Stimulated activated CD4-positive, alpha-beta T cell treated with anti-CD3 and anti-CD28 coated beads, TNF-alpha, amount 100 ng/mL, for 48 hours (primary cell): ENCODE data around the gene LIMD2.
"Not testable (repeated sequence)": the region's sequence is repeated elsewhere in the genome, so short reads cannot be mapped to it uniquely, and the experiment has no call there.

ENCODE experiments used
- DNase-seq, 3 donors: peaks; one replicate each; pipeline ENCODE4 v3.0.0-alpha.2; 2020; ENCODE audit warnings: low read depth in 3 of 3

Gene LIMD2

DNA sequence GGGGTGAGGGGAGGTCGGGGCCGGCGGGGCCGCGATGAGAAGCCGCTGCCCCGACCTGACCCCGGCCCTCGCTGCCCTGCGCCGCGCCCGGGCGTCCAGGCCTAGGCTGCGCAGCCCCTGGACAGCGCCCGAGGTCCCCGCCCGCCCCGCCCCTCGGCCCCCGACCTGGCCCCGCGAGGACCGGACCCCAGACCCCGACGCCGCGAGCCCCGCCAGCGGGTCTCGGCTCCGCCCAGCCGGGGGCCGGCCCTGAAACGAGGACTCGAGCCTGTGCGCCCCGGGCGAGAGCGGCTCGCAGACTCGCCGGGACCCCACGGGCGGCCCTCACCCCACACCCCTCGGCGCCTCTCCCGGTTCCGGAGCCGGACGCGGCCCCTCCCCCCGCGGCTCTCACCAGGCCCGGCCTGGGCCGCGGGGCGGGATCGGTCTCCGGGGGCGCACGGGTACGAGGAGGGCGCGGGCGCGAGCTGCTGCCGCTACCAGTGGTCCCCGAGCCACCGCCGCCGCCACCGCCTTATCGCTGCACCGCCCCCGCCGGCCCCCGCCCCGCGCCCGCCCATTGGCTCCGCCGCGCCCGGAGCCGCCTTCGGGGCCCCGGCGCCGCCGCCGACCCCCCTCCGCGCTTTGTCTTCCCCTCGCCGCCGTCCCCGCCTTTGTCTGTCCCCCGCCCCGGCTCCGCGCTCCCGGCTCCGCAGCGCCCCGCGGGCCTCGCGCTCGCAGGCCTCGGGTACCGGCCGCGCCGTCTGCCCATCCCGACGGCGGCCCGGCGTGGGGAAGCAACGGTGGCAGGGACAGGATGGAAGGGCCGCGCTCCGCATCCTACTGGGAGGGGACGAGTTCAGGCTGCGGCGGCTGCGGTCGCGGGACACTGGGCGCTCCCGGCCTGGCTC is at the start of gene LIMD2:
TSS of gene LIMD2 (minus strand) at position 488 of the 890 bp plus-strand sequence. CDS start 827 bp downstream, outside the sequence.
- peak; percentile 50 to 74 (median 60) for DNase-seq

DNA sequence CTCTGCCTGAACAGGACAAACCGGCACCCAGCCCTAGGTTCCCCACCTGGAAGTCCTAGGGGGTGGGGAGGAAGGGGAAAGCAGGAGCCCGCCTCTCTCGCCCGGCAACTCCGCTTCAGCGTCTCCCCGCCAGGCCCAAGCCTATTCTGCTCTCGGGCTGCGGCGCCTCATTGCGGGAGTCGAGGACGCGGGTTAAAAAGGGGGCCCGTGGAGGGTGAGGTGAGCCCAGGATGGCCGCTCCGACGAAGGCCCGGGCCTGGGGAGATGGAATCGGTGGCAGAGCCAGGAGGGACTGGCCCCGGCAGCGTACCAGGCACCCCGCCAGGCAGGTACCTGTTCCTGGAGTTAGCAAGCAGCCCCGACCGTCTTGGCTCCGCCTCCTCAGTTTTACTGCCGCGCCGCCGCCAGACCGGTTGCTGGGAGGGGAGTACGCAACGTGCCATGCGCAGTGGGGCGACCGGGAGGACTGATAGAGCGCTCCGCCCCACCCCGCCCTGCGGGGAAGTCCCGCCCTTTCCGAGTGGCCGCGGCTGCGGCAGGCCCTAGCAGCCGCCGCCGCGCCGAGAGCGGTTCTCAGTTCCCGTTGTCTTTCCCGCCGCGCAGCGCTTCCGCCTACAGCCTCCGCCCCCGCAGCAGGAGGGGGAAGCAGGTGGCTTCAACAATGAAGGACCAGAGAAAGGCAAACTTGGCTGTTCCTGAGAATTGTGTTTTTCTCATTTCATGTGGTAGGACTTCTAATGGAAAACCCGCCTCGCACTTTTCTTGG is 41.7 kb upstream of the LIMD2 start, which contains the start of gene STRADA:
TSS of gene STRADA (minus strand) at position 392 of the 766 bp plus-strand sequence. CDS start 13,430 bp downstream, outside the sequence.
- DNase-seq: peak; percentile 96 to 99 (median 98)

DNA sequence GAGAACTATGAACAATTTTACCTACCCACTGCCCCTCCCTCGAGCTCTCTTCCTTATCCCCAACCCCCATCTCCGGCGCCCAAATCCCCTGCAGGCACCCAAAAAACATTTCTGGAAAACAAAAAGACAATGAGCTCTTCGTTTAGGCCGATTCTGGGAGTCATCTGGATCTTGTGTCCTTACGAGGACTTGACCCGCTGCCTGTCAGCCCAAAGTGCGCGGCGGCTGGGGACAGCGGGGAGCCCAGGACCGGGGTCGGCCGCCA is 41.1 kb upstream of the LIMD2 start:
- no peak for DNase-seq

DNA sequence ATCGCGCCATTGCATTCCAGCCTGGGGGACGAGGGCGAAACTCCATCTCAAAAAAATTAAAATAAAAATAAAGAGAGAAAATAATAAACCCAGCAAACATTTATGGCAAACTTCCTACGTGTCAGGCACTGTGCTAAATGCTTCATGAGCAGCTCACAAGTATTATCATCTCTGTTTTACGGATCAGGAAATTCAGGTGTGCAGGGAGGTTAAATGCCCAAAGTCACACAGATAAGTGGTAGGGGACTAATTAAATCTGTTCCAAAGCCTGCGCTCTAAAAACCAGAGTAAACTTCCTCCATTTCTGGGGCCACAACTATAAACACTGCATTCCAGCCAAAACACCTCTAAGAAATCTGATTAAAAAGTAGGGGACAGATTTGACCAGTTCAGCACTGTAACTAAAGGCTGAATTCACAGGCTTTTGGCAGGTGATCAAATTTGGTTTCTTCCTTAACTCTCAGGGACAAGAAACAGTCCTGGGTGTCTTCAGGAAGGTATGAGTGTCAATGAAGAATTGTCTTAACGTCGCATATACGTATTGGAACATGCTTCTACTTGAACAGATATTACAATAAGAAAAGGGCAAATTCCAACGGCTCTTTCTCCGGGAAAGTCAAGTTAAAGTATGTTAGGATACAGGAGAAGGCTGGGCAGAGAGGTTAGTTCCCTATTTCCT is 40.7 kb upstream of the LIMD2 start:
- no peak for DNase-seq

DNA sequence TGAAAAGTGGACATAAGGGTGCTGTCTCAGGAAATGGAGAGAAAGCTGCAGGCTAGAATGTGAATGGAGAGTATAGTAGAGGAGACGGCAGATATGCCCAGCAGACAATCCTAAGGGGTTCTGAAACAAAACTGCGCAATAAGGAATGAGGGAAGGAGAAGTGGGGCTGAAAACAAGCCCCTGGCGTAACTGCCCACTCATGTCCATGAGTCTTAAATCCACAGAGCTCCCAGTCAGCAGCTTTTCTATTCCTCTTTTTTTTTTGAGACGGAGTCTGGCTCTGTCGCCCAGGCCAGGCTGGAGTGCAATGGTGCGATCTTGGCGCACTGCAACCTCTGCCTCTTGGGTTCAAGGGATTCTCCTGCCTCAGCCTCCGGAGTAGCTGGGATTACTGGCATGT is 35.8 kb upstream of the LIMD2 start:
- DNase-seq: no peak

DNA sequence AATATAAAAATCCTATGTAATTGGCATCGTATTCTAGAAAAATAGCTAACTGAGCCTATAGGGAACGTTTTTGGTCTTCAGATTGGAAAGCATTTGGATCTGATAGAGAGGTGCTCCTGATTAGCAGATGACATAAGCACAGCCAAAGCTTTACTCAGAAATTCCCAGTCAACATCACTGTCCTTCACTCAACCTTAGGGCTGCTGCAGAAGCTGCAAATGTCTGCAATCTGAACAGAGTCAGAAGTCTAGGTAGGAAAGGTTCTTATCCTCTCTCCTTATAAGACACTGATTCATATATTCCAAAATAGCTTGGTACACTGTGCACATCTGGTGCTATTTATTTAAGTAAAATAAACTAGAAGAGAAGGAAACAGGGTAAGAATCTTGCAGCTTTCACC is 22.5 kb upstream of the LIMD2 start:
- DNase-seq: no peak

DNA sequence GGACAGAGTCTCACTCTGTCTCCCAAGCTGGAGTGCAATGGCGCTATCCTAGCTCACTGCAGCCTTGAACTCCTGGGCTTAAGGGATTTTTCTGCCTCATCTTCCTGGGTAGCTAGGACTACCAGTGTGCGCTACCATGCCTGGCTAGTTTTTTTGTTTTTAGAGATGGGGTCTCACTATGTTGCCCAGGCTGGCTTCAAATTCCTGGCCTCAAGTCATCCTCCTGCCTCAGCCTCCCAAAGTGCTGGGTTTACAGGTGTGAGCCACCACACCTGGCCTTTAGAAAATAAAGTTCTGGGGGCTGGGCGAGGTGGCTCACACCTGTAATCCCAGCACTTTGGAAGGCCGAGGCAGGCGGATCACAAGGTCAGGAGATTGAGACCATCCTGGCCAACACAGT is 20.3 kb upstream of the LIMD2 start:
- not testable (repeated sequence) for DNase-seq

DNA sequence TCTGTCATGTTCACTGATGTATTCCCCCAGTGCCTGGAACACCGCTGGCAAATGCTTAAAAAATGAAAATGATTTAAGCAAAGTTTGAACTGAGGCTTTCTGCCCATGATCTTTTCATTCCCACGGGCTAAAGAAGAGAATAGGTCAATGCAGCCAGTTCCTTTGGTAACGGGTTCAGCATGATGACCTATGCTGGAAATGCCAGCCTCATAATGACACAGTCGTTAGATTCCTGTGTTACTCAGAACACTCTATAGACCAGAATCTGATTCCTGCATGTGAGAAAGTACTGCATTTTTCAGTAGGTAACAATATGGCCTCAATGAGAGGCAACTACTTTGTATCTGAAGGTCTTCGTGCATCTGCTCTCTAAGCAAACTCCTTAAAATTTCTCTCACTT is 19.1 kb upstream of the LIMD2 start:
- no peak for DNase-seq

DNA sequence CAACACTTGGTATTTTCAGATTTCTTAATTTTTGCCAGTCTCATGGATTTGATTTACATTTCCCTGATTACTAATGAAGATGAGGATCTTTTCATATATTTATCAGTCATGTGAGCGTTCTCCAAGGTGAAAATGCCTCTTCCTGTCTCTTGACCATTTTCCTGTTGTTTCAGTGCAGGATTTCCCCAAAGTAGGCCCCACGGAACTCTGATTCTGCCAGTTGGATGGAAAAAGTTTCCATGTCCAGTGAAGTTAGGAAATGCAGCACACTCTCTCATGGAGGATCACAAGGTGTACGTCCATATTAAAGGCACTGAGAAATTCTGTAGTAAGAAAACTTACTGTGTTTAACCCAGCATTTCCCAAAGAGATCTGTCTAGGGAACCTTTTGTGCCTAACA is 16.5 kb upstream of the LIMD2 start:
- DNase-seq: no peak

DNA sequence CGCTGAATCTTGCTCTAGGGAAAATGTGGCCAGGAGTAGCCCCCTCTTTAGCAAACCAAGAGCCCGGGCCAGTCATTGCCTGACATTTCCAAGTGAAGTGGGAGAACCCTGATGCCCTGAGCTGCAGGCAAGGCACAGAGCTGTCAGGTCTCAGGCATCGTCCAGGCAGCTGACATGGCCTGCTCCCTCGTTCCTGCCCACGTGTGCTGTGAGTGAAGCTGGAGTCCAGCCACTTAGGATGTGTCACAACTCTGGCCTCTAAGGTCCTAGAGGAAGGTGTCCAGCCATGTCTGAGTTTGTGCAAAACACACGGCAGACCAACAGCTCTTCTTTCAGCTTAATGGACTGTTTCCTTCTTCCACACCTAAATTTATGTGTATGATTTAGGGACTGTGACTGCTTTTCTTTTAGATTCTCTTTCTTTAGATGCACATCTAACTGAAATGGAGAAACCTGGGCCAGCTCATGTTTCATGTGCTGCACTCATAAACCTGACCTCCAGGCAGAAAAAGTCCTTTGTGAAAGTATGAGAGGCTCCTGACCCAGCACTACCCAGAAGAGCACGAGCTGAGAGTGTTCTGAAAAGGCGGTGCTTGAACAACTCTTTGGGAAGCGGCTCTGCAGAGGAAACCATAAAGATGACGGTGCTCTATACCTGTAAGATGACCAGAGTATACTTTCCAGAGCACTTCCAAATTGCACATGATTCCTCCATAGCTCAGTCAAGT is 14.8 kb upstream of the LIMD2 start:
- no peak for DNase-seq

DNA sequence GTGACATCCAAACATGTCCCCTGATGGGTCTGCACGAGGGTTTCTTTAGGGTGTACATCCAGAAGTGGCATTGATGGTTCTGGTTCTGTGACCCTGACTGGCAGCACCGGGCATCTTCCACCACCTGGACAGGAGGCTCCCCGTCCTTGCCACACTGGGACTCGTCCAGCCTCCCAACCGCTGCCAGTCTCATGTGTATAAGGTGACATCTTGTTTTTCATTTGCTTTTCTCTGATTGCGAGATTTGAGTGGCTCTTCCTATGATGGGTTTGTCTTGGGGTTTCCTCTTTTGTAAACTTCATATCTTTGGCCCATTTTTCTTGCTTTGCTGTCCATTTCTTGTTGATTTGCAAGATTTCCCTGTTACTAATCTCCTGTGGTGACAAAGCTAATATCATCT is 9.2 kb upstream of the LIMD2 start:
- DNase-seq: no peak

DNA sequence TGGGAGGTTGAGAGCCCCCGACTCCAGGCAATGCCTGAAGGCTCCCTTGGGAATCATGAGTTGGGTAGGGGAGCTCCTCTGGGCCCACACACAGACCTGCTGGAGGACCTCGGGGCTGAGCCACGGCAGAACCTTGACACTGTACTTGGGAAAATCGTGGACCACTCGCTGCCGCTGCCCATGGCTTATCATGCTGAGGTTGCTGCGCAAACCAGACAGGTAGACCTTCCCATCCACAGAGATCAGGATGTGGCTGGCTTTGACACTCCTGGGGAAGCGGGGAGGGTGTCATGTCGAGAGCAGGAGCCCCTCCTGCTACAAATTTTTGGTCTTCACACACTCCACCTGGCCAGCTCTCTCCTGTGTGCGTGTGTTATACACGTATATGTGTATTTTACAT is 7.2 kb upstream of the LIMD2 start:
- no peak for DNase-seq

DNA sequence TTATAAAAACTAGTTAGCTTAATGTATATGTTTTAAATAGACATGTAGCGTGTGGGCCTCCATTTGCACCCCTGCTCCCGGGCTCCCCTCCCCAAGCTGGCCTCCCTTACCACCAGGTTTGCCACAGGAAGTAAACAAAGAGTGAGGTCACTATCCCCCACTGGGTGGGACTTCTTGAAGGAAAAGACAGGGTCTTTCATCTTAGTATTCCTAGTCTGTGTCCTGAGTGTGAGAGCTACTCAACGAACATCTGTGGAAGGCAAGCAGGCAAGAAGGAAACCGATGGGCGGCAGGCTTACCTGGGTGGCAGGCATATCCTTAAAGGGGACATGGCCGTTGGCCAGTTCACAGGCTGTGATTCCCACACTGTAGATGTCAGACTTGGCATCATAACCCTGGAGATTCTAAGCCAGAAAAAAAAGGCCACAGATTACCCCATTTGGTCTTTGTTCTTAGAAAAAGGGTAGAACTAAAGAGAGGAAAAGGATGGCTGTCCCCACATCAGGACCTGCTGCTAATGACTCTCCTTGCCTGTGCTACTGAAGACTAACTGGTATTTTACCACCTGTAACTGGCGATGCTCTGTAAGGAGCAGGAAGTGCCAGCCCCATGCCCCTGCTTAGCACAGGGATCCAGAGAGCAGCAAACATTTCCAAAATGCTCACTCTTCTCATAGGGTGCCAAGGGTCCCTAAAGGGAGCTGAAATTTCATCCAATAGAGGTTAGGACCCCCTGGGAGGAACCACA is 6.6 kb upstream of the LIMD2 start:
- no peak for DNase-seq

DNA sequence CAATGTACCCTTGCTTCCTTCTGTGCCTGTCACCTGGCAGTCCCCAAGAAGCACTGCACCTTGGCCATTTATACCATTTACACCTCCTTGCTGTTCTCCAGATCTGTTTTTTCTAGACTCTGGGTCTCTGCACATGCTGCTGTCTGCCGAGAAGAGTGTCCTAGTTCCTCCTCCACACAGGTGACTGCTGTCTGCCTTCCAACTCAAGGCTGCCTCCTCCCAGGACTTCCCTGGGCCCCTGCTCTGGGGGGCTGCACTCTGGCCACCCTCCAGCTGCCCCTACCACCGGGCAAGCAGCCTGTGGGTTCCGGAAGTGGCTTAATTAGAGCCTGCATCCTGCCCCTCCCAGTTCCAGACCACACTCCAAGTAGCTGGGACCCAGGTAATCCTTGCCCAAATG is 5.7 kb upstream of the LIMD2 start:
- no peak for DNase-seq

DNA sequence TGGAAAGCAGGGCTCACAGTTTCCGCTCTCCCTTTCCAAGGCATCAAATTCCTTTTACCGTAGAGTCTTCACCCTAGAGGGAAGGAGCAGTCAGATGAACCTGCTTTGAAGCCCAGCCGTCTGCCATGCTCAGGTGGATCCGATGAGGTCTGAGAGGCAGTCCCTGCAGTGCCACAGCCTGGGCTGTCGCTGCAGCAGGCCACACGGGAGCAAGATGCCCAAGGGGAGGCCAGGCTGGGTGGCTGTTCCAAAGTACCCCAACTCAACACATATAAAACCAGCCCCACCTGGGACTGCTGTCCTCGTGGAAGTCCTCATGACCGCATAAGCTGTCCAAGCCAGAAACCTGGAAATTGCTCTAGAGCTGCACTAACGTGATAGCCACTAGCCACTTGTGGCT is 4.9 kb upstream of the LIMD2 start:
- DNase-seq: no peak

DNA sequence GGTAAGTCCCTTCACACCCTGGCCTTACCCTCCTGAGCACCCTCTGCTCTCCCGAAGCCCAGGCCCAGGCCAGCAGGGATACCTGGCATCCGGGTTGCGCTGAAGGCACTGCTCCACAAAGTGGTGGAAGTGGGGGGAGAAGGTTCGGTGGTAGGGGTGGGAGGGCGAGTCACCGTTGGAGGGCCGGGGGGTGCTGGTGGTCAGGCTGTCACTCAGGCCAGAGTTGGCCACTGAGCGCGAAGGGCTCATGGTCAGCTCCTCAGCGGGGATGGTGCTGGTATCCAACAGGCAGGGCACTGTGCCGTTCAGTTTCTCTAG is 4.3 kb upstream of the LIMD2 start:
- DNase-seq: no peak

DNA sequence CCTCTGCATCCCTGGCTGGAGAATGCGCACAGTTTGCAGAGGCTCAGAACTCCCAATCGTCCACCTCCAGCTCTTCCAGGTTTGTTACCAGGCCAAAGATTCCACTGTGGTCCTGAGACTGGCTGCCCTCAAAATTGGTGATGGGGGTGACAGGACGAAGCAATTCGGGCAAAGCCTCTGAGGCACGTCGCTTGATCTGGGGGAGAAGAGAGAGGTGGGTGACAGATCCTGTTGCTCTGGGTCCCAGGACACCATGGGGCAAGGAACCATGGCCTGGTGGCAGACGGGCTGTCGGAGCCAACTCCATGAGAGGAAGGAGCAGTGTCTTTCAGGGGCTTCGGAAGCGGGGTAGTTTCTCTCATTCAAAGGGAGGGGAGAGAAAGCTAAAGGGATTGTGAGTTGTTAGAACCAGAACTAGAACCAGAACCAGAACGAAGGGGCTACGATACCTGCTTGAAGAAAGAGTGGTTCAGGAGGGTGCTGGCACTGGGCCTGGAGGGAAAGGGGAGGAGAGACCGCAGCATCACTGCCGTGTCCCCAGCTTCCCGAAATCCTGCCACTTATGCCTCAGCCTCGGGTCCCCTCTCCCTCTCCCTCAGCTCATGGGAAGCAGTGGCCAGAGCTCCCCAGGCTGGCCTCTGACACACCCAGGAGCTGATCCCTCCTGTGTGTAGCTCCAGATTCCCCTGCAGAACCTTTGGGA is 3.8 kb upstream of the LIMD2 start:
- no peak for DNase-seq

DNA sequence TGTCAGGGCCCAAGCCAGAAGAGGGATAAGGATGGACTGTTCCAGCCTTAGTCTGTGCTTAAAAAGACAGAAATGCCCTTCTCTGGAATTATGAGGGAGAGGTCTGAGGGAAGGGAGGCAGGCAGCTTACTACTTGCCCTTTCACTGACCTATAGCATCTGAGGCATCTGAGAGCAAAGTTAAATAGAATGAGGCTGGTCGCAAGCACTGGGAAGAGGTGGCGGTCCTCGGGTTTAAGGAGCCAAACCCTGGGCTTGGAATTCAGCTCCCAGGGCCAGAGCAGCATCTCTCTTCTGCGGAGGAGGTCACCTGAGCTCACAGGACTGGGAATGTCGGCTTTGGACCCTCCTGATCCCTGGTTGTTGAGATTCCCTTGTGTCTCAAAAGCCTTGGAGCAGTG is 3.1 kb upstream of the LIMD2 start:
- DNase-seq: no peak

DNA sequence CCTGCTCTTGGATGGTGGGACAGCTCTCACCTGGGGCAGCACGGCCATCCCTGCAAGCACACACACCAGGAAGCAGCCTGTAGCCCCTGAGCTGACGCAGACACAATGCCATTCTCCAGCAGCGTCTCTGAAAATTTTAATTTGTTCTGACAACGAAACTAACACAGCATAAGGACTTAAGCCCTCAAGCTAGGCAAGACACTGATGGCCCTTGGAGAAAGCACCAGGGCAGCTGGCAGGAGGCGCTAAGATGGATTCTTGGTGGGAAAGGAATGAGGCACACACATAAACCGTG is 2.7 kb upstream of the LIMD2 start:
- DNase-seq: no peak

DNA sequence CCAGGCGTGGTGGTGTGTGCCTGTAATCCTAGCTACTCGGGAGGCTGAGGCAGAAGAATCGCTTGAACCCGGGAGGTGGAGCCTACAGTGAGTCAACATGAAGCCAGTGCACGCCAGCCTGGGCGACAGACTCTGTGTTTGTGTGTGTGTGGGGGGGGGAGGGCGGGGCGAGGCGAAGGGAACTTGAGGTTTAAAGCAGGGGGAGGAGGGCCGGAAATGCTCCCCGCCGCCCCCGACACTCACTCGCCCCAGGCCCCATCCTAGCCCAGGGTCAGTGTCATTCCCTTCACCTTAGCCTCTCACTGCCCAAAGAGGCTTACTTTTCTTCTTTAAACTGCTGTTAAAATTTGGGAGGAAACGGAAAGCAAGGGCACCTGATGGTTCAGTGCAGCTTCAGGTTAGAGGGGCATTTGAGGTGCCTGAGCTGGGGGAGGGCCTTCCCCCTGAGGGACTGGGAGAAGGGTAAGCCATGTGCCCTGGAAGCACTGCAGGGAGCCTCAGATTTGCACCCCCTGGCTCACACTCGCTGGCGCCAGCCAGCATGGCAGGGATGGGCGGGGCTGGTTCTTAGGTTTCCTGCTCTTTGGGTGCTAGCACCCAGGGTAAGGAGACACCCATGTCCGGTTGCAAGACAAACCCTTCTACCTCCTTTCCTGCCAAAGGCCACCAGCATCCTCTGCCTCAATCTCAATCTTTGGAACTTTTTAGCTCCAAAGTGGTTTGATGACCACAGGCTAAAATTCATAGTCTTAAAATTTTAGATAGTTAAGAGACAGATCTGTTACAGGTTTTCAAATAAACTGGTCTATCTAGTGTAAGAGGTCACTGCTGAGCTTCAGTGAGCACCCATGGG is 2.2 kb upstream of the LIMD2 start:
- peak in 2 of 3 donors; percentile 62 to 72 for DNase-seq
